HEK293 (cell line): Measurements from ENCODE around the gene PNRC1.
A peak's percentile ranks its signal among the peaks of the same experiment; 100 is the strongest.

Experiments used
- CTCF ChIA-PET: fragments of 350-600 bp; formaldehyde crosslinking; extraction: SDS; loops from one replicate; lab custom pipeline; 2021; ENCODE audit warnings: antibody characterized with exemption; lab: Yijun Ruan, JAX
- POLR2A ChIA-PET: fragments of 300-600 bp; formaldehyde crosslinking; extraction: SDS; loops from one replicate; lab custom pipeline; 2020; ENCODE audit warnings: antibody characterized with exemption, inconsistent platforms; lab: Yijun Ruan, JAX
- H3K27ac ChIP-seq: fragments of 200-500 bp; sonication (Bioruptor generic); 2 replicates; pipeline ENCODE4 v1.5.1; 2014; ENCODE audit warnings: low read depth, low read length, control low read depth, inconsistent platforms; ENCODE audit errors: extremely low read depth
- H3K36me3 ChIP-seq, 2 experiments: fragments of 200-500 bp in 1 of 2; sonication (Bioruptor generic) in 1 of 2; 1 replicate in 1 of 2; 2 replicates in 1 of 2; pipeline ENCODE4 v1.5.1; 2014 to 2017; ENCODE audit warnings: inconsistent platforms in 2 of 2, low read length in 2 of 2; ENCODE audit not compliant: control insufficient read depth in 2 of 2, insufficient read depth in 1 of 2
- H3K4me1 ChIP-seq: fragments of 200-500 bp; sonication (Bioruptor generic); 2 replicates; pipeline ENCODE4 v1.5.1; 2014; ENCODE audit warnings: mild to moderate bottlenecking, low read length, inconsistent platforms; ENCODE audit not compliant: control insufficient read depth, insufficient read depth
- H3K4me3 ChIP-seq: 2 replicates; pipeline ENCODE4 v1.5.1; 2011; ENCODE audit warnings: low read depth, mild to moderate bottlenecking, control low read depth, low read length, moderate library complexity
- H3K9me3 ChIP-seq: fragments of 200-500 bp; sonication (Bioruptor generic); 2 replicates; pipeline ENCODE4 v1.5.1; 2014; ENCODE audit warnings: low read depth, low read length, inconsistent platforms; ENCODE audit not compliant: control insufficient read depth, insufficient read depth
- FEZF1 ChIP-seq: fragments of 450-650 bp; formaldehyde crosslinking; IDR thresholded peaks from 2 replicates; pipeline ENCODE4 v1.5.1; 2016; ENCODE audit warnings: missing biosample characterization, missing genetic modification characterization
- SCRT2 ChIP-seq: fragments of 450-650 bp; formaldehyde crosslinking; IDR thresholded peaks from 2 replicates; pipeline ENCODE4 v1.5.1; 2016; ENCODE audit warnings: missing biosample characterization, missing genetic modification characterization
- SETDB1 ChIP-seq: IDR thresholded peaks from one replicate; pipeline ENCODE4 v1.6.1; 2017; ENCODE audit warnings: mild to moderate bottlenecking, low read length, moderate library complexity, mixed read lengths; ENCODE audit not compliant: insufficient read length
- TRIM28 ChIP-seq: IDR thresholded peaks from 2 replicates; pipeline ENCODE4 v1.6.1; 2011; ENCODE audit warnings: low read length, control low read depth, borderline replicate concordance
- YY2 ChIP-seq: fragments of 450-650 bp; formaldehyde crosslinking; IDR thresholded peaks from 2 replicates; pipeline ENCODE4 v1.5.1; 2016; ENCODE audit warnings: missing biosample characterization, missing genetic modification characterization
- ZIC2 ChIP-seq: fragments of 450-650 bp; formaldehyde crosslinking; IDR thresholded peaks from 2 replicates; pipeline ENCODE4 v1.5.1; 2016; ENCODE audit warnings: missing biosample characterization, missing genetic modification characterization
- ZNF10 ChIP-seq: fragments of 450-650 bp; formaldehyde crosslinking; IDR thresholded peaks from 2 replicates; pipeline ENCODE4 v1.5.1; 2017; ENCODE audit warnings: missing biosample characterization, missing genetic modification characterization
- ZNF18 ChIP-seq: fragments of 450-650 bp; formaldehyde crosslinking; IDR thresholded peaks from 2 replicates; pipeline ENCODE4 v1.5.1; 2016; ENCODE audit warnings: missing biosample characterization, missing genetic modification characterization
- ZNF26 ChIP-seq: fragments of 450-650 bp; formaldehyde crosslinking; IDR thresholded peaks from 2 replicates; pipeline ENCODE4 v1.5.1; 2016; ENCODE audit warnings: missing biosample characterization, missing genetic modification characterization
- ZNF366 ChIP-seq: fragments of 450-650 bp; formaldehyde crosslinking; conservative IDR thresholded peaks from 2 replicates; pipeline ENCODE4 v1.5.1; 2016; ENCODE audit warnings: missing biosample characterization, missing genetic modification characterization
- ZNF37A ChIP-seq: fragments of 450-650 bp; IDR thresholded peaks from 2 replicates; pipeline ENCODE4 v1.5.1; 2018; ENCODE audit warnings: missing biosample characterization, missing genetic modification characterization
- ZNF423 ChIP-seq: fragments of 450-650 bp; formaldehyde crosslinking; IDR thresholded peaks from 2 replicates; pipeline ENCODE4 v1.5.1; 2016; ENCODE audit warnings: missing biosample characterization, missing genetic modification characterization
- ZNF600 ChIP-seq: fragments of 450-650 bp; formaldehyde crosslinking; IDR thresholded peaks from 2 replicates; pipeline ENCODE4 v1.5.1; 2016; ENCODE audit warnings: missing biosample characterization, missing genetic modification characterization
- ZNF664 ChIP-seq: fragments of 450-650 bp; formaldehyde crosslinking; IDR thresholded peaks from 2 replicates; pipeline ENCODE4 v1.5.1; 2016; ENCODE audit warnings: missing biosample characterization, missing genetic modification characterization
- TF ChIP-seq, protein P1 (sequence below): fragments of 450-650 bp; formaldehyde crosslinking; IDR thresholded peaks from 2 replicates; pipeline ENCODE4 v1.5.1; 2016; ENCODE audit warnings: missing biosample characterization, missing genetic modification characterization, borderline replicate concordance
- TF ChIP-seq, protein P2 (sequence below): fragments of 450-650 bp; formaldehyde crosslinking; IDR thresholded peaks from 2 replicates; pipeline ENCODE4 v1.5.1; 2016; ENCODE audit warnings: missing biosample characterization, missing genetic modification characterization

PNRC1 gene

GRCh38 chr6:89034586-89035251 lies 45.8 kb upstream of the PNRC1 start:
- H3K9me3 ChIP-seq: no peaks in the 10 kb centered on the region
- TF ChIP-seq, protein P1, sequence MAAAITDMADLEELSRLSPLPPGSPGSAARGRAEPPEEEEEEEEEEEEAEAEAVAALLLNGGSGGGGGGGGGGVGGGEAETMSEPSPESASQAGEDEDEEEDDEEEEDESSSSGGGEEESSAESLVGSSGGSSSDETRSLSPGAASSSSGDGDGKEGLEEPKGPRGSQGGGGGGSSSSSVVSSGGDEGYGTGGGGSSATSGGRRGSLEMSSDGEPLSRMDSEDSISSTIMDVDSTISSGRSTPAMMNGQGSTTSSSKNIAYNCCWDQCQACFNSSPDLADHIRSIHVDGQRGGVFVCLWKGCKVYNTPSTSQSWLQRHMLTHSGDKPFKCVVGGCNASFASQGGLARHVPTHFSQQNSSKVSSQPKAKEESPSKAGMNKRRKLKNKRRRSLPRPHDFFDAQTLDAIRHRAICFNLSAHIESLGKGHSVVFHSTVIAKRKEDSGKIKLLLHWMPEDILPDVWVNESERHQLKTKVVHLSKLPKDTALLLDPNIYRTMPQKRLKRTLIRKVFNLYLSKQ: no peak
- TF ChIP-seq ZNF26 (tag by site-specific recombination) (0 out of 2 replicates have a peak, but pooled peaks have one; percentile 15), ZNF10 (tag by site-specific recombination) (no peak)
- TF ChIP-seq, protein P2, sequence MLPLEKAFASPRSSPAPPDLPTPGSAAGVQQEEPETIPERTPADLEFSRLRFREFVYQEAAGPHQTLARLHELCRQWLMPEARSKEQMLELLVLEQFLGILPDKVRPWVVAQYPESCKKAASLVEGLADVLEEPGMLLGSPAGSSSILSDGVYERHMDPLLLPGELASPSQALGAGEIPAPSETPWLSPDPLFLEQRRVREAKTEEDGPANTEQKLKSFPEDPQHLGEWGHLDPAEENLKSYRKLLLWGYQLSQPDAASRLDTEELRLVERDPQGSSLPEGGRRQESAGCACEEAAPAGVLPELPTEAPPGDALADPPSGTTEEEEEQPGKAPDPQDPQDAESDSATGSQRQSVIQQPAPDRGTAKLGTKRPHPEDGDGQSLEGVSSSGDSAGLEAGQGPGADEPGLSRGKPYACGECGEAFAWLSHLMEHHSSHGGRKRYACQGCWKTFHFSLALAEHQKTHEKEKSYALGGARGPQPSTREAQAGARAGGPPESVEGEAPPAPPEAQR (tag by site-specific recombination): no peak
- no peak overlapping the region for H3K4me3 ChIP-seq
- H3K36me3 ChIP-seq: no peaks in the 10 kb centered on the region
- CTCF ChIA-PET: no interaction called here
- no peaks in the 10 kb centered on the region for H3K4me1 ChIP-seq
- H3K27ac ChIP-seq: no peak overlapping the region
- POLR2A ChIA-PET: no interaction called here

DNA sequence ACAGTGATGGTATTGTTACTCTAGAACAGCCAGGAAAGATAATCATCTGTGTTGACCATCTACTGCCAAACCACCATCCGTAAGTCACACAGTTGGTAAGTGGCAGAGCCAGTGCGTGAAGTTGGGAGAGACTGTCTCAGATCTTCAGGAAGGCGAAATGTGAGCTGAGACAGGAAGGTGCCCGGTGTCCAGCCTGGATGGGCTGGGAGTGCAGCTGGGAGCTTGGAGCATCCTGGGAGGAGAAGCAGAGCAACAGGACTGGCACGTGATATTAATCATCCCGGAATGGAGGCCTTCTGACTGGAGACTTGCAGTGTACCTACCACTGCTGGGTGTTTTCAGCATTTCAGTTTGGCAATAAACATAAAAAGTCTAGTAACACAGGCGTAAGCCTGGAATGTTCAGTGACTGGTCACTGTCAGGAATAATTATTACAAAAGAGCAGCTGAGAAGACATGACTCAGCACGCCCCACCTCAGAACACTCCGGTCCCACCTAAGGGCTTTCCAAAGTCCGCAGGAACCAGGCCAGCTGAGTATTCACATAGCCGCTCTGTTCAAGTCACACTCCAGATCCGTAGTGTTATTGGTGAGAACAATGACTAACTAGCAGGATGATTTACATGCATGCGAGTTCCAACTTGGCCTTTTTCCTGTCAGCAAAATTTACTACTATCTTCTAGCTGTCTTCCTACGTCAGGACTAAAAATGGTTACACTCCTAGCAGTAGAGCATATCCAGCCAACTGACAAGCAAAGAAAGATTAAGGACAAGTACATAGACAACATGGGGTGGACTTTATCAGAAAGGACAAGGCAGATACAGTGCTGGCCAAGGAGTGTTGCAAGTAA lies 45.1 kb upstream of the PNRC1 start:
- POLR2A ChIA-PET: no interaction called here
- no peak overlapping the region for H3K4me3 ChIP-seq
- no peak overlapping the region for H3K27ac ChIP-seq
- no peaks in the 10 kb centered on the region for H3K9me3 ChIP-seq
- TF ChIP-seq ZNF366 (tag by site-specific recombination): 0 out of 2 replicates have a peak, but pooled peaks have one; percentile 11
- TF ChIP-seq YY2: no peak
- no peak for TF ChIP-seq ZNF664 (tag by site-specific recombination)
- peak; percentile 34; the same call in 1 of the 2 replicates for TF ChIP-seq ZNF18 (tag by site-specific recombination)
- TF ChIP-seq SETDB1: peak; percentile 45
- no peak for TF ChIP-seq ZNF423 (tag by site-specific recombination)
- 0 out of 2 replicates have a peak, but pooled peaks have one; percentile 17 for TF ChIP-seq ZNF600 (tag by site-specific recombination)
- 0 out of 2 replicates have a peak, but pooled peaks have one; percentile 11 for TF ChIP-seq SCRT2
- TF ChIP-seq FEZF1 (tag by site-specific recombination): peak; percentile 33; the same call in 1 of the 2 replicates
- peak; percentile 80 for TF ChIP-seq TRIM28
- no peak for TF ChIP-seq ZNF37A
- TF ChIP-seq ZIC2 (tag by site-specific recombination): 0 out of 2 replicates have a peak, but pooled peaks have one; percentile 9
- CTCF ChIA-PET: interaction anchor here (0.6 to 1.2 kb wide), 2 partner anchors 24 to 38 kb away, joined by 3 to 5 read pairs; no protein-coding TSS in a partner anchor
- H3K36me3 ChIP-seq: no peaks in the 10 kb centered on the region
- H3K4me1 ChIP-seq: no peaks in the 10 kb centered on the region
